Embryonic facial prominence (tissue), 1 donor: ENCODE results near the gene EFCAB5.
"Not testable (repeated sequence)": the region's sequence is repeated elsewhere in the genome, so short reads cannot be mapped to it uniquely, and the experiment has no call there.

Source experiments
- DNase-seq: peaks from one replicate; pipeline ENCODE4 v3.0.0-alpha.2; 2016; ENCODE audit errors: extremely low spot score

The EFCAB5 gene

GRCh38 chr17:30093463-30094147 lies 152.2 kb downstream of the EFCAB5 start:
- DNase-seq = peak; percentile 39

- no peak for DNase-seq
Measured at GRCh38 chr17:30095507-30096244, 154.2 kb downstream of the EFCAB5 start.

GRCh38 chr17:30101686-30102390 lies 160.4 kb downstream of the EFCAB5 start:
- DNase-seq = no peak

DNA sequence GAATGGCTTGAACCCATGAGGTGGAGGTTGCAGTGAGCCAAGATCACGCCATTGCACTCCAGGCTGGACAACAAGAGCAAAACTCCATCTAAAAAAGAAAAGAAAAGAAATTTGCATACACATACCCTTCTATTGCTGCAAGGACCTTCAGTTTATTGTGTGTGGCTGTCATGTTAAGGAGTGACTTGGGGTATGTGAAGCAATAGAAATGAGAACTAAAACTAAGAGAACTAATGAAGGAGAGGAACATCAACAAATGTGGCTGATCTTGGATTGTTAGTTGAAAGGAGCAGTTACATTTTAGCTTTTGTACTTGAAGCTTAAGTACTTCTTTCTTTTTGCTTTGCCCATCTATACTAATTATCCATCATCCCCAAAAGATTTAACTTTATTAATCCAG lies 162.5 kb downstream of the EFCAB5 start:
- DNase-seq = no peak

GRCh38 chr17:30104575-30105339 lies 163.3 kb downstream of the EFCAB5 start:
- DNase-seq = peak; percentile 61

- DNase-seq = no peak
Measured at GRCh38 chr17:30112794-30113193, 171.4 kb downstream of the EFCAB5 start.

GRCh38 chr17:30113213-30113612 lies 171.8 kb downstream of the EFCAB5 start:
- no peak for DNase-seq

- DNase-seq = no peak
Measured at GRCh38 chr17:30116345-30116660, 174.9 kb downstream of the EFCAB5 start.

DNA sequence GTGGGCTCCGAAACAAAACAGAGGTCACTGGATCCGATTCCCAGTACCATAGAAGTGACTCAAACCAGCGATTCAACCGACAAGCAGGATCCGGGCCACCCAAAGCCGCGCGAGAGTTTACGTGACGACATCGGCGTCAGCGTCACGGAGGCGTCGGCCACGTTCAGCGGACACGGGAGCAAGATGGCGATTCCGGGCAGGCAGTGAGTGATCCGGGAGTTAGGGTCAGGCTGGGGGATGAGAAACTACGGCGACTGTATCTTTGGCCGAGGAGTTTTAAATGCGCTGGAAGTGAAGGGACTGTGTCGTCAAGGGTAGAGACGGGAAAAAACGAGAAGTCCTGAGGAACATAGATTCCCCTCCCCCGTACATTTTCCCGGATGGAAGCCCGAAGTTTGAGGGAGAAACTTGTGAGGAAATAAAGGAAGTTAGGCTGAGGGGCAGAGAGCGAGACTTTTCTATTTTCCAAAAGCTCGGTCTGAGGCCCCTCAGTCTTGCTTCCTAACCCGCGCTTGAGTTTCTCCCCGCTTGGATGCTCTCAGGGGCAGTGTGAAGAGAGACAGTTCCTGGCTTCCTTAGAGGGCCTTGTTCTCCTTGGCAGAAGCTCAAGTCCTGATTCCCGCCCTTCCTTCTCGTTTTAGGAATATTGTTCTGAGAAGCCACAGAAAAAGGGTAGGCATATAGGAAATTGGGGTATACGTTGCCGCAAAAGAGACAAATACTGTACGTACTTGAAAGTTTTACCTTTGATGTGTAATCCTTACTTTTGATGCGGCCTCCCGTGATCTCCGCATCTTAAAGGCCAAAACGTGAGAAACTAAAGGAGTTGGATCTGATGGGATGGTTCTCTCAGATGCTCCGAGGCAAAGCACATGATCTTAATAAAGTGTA lies 175.5 kb downstream of the EFCAB5 start, which contains the start of gene NSRP1:
Gene NSRP1 (plus strand): TSS at position 156 of the 891 bp plus-strand sequence. CDS start 28 bp downstream, at position 184.
- DNase-seq = peak; percentile 88

GRCh38 chr17:30117675-30118081 lies 176.2 kb downstream of the EFCAB5 start:
- no peak for DNase-seq

GRCh38 chr17:30118635-30119034 lies 177.2 kb downstream of the EFCAB5 start:
- DNase-seq = not testable (repeated sequence)

- DNase-seq = no peak
Measured at GRCh38 chr17:30124273-30124796, 182.9 kb downstream of the EFCAB5 start.

GRCh38 chr17:30130121-30130520 lies 188.7 kb downstream of the EFCAB5 start:
- DNase-seq = no peak

DNA sequence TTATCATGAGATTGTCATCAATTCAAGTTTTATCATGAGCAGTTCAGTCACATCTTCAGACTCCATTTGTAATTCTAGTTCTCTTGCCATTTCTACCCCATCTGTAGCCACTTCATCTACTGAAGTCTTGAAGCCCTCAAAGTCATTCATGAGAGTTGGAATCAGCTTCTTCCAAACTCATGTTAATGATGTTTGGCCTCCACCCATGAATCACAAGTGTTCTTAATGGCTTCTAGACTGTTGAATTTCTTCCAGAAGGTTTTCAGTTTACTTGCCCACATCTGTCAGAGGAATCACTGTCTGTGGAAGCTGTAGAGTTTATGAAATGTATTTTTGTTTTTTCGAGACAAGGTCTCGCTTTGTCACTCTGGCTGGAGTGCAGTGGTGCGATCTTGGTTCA lies 191.2 kb downstream of the EFCAB5 start:
- DNase-seq = no peak

GRCh38 chr17:30133197-30133596 lies 191.8 kb downstream of the EFCAB5 start:
- no peak for DNase-seq

GRCh38 chr17:30134551-30134950 lies 193.1 kb downstream of the EFCAB5 start:
- DNase-seq = no peak

- no peak for DNase-seq
Measured at GRCh38 chr17:30137158-30137557, 195.7 kb downstream of the EFCAB5 start.

GRCh38 chr17:30147860-30148259 lies 206.4 kb downstream of the EFCAB5 start:
- not testable (repeated sequence) for DNase-seq

GRCh38 chr17:30148376-30148775 lies 206.9 kb downstream of the EFCAB5 start:
- no peak for DNase-seq

DNA sequence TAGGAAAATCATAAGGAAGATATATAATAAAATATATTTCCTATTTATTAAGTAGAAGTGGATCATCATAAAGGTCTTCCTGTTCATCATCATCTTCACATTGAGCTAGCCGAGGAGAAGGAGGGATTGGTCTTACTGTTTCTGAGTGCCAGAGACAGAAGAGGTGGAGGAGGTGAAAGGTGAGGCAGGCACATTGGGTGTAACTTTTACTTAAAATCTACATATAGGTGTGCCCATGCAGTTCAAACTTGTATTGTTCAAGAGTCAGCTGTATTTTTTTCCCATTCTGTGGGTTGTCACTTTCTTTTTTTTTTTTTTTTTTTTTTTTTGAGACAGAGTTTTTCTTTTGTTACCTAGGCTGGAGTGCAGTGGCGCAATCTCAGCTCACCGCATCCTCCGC lies 210.0 kb downstream of the EFCAB5 start:
- DNase-seq = no peak

GRCh38 chr17:30153463-30153862 lies 212.0 kb downstream of the EFCAB5 start:
- DNase-seq = no peak
